PC-3 (cell line): ENCODE results near the gene TP53I3.

Experiments used
- CTCF ChIP-seq: fragments of 300-600 bp; sonication (generic); conservative IDR thresholded peaks from 2 replicates; pipeline ENCODE4 v1.5.1; 2017; ENCODE audit warnings: antibody characterized with exemption, low read depth, mild to moderate bottlenecking, low read length
- EZH2 ChIP-seq: fragments of 300-600 bp; sonication (generic); IDR thresholded peaks from one replicate; pipeline ENCODE4 v1.6.1; 2017; ENCODE audit warnings: antibody characterized with exemption, mild to moderate bottlenecking, low read length; ENCODE audit not compliant: unreplicated experiment
- EZH2phosphoT487 ChIP-seq: fragments of 300-600 bp; sonication (generic); IDR thresholded peaks from 2 replicates; pipeline ENCODE4 v1.6.1; 2018; ENCODE audit warnings: mild to moderate bottlenecking, antibody characterized with exemption, low read length, borderline replicate concordance

GRCh38 chr2:24121469-24121868 lies 36.8 kb upstream of the TP53I3 start:
- TF ChIP-seq CTCF (no peak), EZH2 (no peak), EZH2phosphoT487 (no peak)
